HG03280 (cell line): ENCODE measurements around the gene MIOX.
A peak's percentile ranks its signal among the peaks of the same experiment; 100 is the strongest.

Experiments used
- ATAC-seq: cut with Tn5 transposase; IDR thresholded peaks from one replicate; pipeline ENCODE4 v1.9.1; 2021; ENCODE audit warnings: mild to moderate bottlenecking, moderate library complexity; ENCODE audit not compliant: unreplicated experiment

MIOX gene

DNA sequence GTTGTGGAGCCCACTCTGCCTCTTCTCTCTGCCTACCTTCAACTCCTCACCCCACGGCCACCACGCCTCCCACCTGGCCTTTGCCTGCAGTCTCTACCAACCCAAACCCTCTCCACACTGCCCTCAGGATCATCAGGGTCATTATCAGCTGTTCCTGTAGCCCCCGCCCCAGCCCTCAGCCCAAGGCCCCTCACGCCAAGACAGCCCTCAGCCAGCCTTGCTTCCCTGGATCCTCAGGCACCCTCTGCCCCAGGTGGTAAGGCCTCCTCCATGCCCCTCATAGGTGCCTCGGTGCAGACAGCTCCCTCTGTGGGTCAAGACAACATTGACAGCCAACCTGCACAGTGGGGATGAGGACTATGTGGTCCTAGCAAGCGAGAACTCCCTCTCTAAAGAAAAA is 13.6 kb upstream of the MIOX start:
- ATAC-seq = no peak

DNA sequence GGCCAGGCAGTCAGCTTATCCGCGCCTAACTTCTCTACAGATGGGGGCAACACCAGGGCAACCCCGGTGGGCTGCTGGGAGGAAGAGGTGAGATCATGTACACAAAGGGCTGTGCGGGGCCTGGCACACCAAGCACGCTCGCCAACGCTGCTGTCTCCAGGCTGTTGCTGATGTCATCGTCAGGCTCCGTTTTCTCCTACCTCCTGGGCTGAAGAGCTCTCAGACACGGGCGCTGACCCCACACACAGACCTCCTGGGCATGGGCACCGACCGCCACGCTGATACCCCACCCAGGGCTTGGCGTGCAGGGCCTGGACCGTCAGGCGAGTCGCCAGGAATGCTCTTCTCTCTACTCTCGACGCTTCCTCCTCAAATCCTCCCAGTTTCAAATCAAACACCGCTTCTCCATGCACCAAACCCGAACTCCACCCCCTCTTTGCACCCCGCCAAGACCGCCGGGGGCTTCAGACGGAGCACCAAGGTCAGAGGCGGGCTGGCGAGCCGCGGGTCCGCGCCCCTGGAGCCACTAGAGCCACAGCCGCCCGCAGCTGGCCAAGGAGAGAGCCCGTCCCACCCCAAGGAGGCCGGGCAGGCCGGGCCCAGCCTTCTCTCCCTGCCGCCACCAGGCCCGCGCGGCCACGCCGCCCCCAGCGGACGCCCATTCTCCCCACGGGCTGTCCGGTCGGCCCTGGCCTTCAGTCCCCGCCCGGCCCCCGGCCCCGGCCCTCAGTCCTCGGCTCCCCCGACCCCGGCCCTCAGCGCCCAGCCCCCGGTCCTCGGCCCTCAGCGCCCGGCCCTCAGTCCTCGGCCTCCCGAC is 12.6 kb upstream of the MIOX start:
- ATAC-seq = no peak

DNA sequence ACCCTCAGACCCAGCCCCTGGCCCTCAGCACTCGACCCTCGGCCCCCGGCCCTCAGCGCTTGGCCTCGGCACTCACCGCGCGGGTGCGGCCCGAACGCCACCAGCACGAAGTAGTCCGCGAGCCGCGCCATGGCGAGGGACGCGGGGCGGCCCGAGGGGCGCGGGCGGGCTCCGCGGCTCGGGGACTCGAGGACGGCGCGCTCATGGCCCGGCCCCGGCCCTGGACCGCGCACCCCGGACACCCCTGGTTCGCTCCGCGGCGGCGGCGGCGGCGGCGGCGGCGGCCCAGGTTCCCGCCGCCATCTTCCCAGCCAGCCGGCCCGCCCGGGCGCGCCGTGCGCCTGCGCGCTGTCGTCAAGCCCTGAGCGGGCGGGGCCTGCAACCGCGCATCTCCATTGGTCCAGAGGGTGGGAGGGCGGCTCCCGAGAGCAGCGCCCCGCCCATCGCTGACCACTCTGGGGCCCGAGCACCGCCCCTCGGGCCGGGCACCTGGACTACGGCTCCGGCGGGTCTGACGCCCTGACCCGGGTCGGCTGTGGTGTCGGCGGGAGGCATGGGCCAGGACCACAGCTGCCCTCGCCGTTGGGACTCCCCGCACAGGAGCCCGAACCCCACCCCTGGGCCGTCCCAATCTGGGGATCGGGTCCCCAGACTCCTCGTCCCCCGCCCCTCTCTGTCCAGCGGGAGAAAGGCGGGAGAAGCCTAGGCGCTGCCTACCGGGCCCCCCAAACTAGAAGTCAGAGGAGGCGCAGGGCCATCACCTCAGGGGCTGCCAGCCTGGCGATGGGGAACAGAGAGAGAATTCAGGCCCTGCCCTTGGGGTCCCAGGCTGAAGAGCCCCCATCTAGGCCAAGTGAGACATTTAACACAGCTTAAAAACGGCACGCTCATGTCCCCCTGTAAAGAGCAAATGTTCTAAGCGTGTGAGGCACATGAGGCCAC is 11.7 kb upstream of the MIOX start, which contains the start of gene SBF1:
Gene SBF1, minus strand, starts transcription at position 326 of the 942 bp plus-strand sequence. Its CDS starts 195 bp downstream, at position 131.
- peak; percentile 76 for ATAC-seq

DNA sequence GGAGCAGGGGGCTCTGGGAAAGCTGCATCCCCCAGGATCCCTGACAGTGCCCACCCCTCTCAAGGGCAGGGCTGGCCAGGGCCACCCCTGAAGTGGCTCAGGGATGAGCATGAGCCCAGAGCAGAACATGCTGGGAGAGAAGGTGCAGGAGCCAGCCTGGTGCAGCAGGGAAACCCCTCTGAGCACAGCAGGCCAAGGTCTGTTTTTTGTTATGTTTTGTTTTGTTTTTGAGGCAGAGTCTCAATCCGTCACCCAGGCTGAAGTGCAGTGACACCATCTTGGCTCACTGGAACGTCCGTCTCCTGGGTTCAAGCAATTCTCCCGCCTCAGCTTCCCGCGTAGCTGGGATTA is 11.0 kb upstream of the MIOX start:
- no peak for ATAC-seq

DNA sequence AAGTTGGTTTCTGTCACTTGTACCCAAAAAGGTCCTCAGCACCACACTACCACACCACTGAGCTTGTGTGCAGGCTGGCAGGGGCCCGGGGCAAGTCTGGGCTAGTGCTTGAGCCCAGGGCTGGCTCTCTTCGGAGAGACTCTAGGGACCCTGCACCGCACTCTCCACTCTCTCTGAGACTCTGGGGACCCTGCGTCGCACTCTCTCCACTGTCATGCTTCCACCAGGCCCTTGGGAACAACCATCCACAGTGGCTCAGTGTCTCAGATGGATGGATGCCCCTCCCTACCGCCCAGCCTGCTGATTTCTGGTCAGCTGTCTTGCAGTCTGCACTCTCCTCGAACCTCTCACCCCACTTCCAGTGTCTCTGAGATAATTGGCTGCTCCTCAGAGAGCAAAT is 9.8 kb upstream of the MIOX start:
- no peak for ATAC-seq

DNA sequence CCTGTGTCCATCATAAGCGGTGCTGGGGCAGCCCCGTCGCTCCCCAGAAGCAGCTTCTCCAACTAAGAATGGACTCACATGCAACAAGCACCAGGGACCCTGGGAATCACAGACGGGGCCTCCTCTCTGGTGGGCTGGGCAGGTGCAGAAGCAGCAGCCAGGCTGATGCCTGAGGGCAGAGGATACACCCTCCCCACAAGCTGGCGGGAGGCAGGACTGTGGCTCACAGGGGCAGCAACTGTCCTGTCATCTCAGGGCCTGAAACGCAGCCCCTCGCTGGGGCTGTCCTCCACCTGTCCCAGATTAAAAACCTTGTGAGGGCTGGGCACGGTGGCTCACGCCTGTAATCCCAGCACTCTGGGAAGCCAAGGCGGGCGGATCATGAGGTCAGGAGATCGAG is 8.7 kb upstream of the MIOX start:
- ATAC-seq = no peak

DNA sequence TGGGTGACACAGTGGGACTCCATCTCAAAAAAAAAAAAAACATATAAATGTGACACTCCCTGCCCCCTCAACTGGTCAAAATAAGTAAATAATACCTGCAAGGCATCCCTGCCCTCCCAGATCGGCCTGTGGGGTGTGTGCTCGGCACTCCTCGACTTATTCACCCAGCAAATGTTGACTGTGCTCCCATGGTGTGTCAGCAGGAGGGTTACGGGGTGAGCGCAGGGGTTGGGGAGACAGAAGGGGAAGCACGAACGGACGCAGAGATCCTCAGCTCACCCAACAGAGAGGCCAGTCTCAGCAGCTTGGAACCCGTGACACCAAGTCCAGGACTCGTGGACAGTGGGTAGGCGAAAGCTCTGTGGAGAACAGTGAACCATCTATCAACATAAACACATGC is 6.9 kb upstream of the MIOX start:
- no peak for ATAC-seq

DNA sequence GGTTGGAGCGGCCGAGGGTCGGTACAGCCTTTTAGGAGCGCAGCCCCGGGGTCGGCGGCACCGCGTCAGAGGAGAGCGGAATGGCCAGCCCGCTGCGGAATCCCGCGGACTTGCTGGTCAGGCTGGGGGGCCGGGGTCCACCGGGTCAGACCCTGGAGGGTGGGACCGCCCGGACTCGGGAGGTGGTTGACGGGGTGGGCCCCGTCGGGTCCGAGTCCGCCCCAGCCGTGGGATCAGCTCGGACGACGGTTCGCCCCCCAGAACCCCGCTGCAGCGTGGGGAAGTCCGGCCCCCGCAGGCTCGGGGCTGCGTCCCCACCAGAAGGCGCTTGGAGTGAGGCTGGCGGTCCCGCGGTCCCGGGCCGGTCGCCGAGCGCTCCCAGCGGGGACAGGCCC is 5.6 kb upstream of the MIOX start:
- no peak for ATAC-seq

DNA sequence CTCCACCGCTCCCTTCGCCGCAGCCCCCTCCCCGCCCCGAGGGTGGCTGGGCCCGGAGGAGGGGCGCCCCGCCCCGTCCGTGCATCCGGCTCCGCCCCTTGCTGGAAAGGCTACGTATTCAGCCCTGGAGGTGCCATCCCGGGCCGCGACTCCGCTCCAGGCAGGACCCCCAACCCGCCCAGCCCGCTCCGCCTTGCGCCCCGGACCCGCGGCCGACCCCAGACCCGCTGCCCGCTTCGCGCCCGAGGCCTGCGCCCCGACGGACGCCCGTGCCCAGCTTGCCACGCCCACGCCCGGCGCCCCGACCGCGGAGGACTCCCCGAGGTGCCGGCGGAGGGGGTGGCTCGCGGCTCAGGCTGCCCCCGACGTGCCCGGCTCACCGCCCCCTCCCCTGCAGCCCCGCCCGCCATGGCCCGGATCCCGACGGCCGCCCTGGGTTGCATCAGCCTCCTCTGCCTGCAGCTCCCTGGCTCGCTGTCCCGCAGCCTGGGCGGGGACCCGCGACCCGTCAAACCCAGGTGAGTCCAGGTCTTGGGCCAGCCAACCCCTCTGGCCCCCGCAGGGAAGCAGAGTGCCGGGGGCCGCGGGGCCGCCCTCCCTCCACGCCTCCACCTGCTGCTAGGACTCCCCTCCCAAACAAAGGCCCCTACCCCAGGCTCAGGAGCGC is 5.1 kb upstream of the MIOX start, which contains the start of gene ADM2:
Gene ADM2, plus strand, starts transcription at position 104 of the 667 bp plus-strand sequence. Its CDS starts 305 bp downstream, at position 409.
- ATAC-seq = no peak

DNA sequence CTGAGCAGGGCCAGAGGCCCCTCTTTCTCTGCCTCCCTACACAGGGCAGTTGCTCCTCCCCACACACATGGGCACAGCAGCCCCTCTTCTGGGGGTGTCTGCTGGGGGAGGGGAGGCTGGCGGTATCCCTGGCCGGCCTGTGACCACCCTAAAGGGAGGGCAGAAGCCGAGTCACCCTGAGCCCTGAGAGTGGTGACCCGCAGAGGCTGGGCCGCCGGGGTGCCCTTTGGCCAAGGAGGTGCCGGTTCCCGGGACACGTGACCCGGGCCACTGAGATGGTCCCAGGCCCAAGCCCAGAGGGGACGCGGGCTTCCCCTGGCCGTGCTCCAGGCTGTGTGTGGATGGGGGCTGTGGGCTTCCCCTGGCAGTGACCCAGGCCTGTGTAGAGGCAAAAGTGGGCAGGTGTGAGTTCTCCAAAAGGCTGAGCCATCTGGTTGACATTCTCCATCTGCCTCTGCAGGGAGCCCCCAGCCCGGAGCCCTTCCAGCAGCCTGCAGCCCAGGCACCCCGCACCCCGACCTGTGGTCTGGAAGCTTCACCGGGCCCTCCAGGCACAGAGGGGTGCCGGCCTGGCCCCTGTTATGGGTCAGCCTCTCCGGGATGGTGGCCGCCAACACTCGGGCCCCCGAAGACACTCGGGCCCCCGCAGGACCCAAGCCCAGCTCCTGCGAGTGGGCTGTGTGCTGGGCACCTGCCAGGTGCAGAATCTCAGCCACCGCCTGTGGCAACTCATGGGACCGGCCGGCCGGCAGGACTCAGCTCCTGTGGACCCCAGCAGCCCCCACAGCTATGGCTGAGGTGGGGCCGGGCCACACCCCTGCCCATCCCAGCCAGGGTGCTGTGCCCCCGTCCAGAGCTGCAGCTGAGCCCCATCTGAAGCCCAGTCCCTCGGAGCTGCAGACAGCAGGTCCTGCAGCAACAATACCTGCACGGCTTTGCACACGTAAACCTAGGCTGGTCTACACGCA is 4.3 kb upstream of the MIOX start:
- ATAC-seq = no peak

DNA sequence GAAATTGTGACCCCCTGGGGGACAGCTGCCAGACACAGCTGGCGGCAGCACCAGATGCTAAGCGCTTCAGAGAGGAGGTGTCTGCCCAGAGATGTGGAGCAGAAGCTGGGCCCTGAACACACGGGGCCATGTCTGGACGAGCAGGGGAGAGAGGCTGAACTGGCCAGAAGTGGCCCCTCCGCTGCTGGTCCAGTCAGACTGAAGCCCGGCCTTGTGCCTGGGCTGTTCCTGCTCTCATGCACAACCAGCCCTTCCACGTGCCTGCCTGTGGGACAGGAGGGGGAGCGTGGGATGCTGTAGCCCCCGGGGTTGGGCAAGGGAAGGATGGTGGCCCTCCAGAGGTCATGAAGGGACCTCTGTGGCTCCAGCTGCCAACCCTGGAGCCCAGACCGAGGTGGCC is 3.6 kb upstream of the MIOX start:
- ATAC-seq = no peak

DNA sequence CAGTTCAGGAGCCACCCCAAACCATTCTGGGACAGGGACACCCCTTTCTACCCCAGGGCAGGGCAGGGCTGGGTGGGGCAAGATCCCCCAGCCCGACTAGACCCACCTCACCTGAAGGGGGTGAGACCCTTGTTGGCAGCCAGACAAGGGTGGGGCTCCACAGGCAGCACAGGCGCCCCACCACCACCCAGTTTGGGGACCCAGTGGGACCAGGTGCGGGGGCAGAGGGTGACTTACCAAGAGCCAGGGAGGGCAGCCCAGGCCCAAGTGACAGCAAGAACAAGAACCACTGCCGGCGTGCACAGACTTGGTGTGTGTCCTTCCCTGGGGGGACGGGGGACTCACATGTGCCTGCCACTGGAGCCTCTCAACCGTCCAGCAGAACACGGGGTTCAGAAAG is 3.1 kb upstream of the MIOX start:
- no peak for ATAC-seq

DNA sequence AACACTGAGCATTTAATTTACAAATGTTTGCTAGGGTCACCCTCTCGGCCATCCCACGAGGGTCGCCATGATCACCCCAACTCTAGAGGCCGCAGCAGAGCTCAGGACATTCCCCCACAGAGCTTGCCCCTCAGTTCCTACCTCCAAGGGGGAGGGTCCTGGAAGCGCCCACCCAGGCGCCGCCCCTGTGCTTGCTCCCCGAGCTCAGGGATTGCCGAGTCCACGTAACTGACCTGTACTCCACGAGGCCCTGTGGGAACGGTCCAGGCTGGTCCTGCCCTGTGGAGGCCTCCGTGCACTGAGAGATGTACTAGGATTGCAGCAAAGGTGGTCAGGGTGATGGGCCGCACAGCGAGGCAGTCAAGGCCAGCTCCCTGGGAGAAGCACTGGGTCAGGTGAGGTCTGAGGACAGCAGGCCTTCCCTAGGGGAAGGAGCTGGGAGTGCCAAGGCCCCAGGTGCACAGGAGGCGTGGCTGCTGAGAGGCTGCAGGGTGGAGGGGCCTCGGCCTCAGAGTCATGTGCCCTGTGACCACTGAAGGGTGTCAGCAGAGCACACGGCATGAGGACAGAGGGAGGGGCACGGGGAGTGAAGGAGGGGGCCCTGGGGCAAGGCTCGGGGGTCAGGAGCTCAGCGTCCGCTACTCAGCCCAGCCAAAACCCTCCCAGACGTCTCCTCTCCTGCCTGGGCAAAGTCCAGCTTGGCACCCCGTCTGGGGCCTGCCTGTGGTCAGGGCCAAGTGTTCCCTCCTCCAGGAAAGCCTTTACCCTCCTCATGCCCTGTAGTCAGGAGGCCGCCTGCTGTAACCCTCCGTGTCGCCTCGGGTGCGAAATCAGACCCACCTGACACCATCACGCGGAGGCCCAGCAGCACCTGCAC is 2.4 kb upstream of the MIOX start:
- ATAC-seq = no peak

DNA sequence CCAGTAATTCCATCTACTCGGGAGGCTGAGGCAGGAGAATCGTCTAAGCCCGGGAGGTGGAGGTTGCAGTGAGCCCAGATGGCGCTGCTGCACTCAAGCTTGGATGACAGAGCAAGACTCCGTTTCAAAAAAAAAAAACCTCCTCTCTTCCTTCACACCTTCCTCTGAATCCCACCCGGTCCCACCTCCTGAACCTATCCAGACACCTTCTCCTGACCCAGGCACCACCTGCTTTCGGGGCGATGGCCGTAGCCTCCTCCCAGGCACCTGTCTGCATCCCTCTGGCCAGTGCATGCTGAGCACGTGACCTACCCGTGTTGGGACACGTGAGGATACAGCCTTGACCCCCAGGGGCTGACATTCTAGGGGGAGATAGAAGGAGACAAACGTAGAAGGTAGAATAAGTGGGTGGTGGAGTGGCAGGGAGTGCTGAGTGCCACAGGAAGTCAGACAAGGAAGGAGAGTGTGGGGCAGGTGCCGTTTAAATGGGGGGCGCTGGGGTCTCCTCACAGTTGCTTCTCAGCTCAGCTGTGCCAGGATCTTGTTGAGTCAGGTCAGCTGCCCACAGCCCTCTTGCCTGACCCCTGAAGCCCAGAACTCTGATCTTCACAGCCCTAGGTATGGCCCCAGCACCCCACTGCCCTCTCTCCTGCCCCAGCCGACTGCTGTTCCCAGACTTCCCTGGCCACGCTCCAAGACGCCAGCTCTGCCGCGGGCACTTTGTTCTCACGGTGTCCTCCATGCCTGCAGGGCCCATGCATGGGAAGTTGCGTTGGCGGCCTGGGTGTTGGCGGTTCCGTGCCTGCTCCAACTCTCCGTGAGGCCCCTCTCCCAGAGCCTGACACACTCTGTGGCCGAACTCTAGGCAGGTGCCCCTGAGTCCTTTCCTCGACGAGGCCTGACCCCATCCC is 1.2 kb upstream of the MIOX start:
- ATAC-seq = no peak

DNA sequence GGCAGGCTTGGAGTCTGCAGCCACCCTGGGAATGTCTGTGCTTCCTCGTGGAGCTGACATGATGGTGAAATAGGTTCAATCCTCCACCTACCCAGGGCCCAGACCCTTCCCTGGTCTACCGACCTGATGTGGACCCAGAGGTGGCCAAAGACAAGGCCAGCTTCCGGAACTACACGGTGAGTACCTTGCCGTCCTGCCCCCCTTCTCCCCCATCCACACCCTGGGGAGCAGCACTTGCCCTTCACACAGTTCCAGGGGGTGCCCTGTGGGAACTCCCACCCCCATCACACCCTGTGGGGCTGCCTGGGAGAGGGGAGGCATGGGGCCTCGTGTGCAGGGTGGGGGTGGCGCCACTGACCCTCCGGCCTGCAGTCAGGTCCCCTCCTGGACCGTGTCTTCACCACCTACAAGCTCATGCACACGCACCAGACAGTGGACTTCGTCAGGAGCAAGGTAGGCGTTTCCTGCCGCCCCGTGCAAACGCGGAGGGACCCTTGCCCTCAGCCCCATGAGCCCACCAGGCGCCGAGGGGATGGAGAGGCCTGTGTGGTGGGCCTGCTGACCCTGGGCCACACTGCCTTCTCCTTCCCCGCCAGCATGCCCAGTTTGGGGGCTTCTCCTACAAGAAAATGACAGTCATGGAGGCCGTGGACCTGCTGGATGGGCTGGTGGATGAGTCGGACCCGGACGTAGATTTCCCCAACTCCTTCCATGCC is 789 bp downstream of the MIOX start:
- ATAC-seq = no peak

DNA sequence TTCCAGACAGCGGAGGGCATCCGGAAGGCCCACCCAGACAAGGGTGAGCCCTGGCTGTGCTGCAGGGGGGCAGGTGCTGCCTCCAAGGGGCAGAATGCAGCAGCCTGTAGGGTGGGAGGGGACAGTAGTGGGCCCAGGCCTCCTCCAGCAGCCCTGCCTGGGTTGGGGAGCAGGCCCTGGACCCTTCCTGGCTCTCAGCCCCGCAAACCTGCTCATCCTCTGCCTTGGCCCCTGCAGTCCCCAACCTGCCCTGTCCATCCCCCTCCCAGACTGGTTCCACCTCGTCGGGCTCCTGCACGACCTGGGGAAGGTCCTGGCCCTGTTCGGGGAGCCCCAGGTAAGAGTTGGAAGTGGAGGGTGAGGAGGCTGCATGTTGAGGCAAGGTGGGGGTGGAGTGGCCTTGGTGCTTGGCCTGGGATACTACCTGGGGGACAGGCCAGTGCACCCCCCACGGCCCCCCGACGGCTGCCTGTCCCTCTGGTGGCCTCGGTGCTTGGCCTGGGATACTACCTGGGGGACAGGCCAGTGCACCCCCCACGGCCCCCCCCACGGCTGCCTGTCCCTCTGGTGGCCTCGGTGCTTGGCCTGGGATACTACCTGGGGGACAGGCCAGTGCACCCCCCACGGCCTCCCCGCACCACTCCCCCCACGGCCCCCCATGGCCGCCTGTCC is 1.5 kb downstream of the MIOX start:
- ATAC-seq = no peak

DNA sequence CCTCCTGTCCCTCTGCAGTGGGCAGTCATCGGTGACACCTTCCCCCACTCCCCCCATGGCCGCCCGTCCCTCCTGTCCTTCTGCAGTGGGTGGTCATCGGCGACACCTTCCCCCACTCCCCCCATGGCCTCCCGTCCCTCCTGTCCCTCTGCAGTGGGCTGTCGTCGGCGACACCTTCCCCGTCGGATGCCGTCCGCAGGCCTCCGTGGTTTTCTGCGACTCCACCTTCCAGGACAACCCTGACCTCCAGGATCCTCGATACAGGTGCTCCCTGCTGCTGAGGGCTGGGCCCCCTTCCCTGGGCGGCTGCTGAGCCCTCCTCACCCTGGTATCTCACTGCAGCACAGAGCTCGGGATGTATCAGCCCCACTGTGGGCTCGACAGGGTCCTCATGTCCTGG is 2.2 kb downstream of the MIOX start:
- ATAC-seq = no peak
